H1 (cell line): ENCODE measurements around the gene STXBP5. TPM values are rescaled to one million over a fixed set of nuclear protein-coding genes. Genes with fewer than 3 reads are reported as not detected.

ENCODE experiments used
- CTCF ChIA-PET: fragments of 300-600 bp; sonication (Branson Sonifier 250); formaldehyde crosslinking; loops from one replicate; lab custom pipeline; 2021; ENCODE audit not compliant: partially characterized antibody; lab: Charles Lee
- POLR2A ChIA-PET: fragments of 300-600 bp; sonication (Branson Sonifier 250); formaldehyde crosslinking; loops from one replicate; lab custom pipeline; 2021; ENCODE audit warnings: inconsistent platforms; ENCODE audit not compliant: partially characterized antibody; lab: Charles Lee
- DNase-seq, 2 experiments: peaks; one replicate each; pipeline versions ENCODE4 v3.0.0 to v3.0.0-alpha.2; 2010 to 2022; ENCODE audit warnings: low spot score in 2 of 2, low read depth in 1 of 2, mixed read lengths in 1 of 2
- FAIRE-seq: peaks from 2 replicates; lab custom pipeline; 2011; peaks lifted over from hg19 to GRCh38; lab: Jason Lieb, UNC
- H2AFZ ChIP-seq: 2 replicates; pipeline ENCODE4 v1.8.1; 2012; ENCODE audit warnings: low read length, inconsistent platforms
- H2AK5ac ChIP-seq: 2 replicates; pipeline ENCODE4 v1.6.1; 2013; ENCODE audit warnings: low read depth, low read length
- H2BK120ac ChIP-seq: replicated peaks from 2 replicates; pipeline ENCODE3; 2013; ENCODE audit warnings: low read depth, low read length, inconsistent platforms
- H2BK12ac ChIP-seq: 2 replicates; pipeline ENCODE4 v1.6.1; 2013; ENCODE audit warnings: low read depth, low read length
- H2BK15ac ChIP-seq: 2 replicates; pipeline ENCODE4 v1.6.1; 2013; ENCODE audit warnings: low read length
- H2BK20ac ChIP-seq: 2 replicates; pipeline ENCODE4 v1.6.1; 2013; ENCODE audit warnings: low read length
- H2BK5ac ChIP-seq: 2 replicates; pipeline ENCODE4 v1.6.1; 2013; ENCODE audit warnings: low read depth, low read length
- H3K14ac ChIP-seq: 2 replicates; pipeline ENCODE4 v1.6.1; 2013; ENCODE audit warnings: inconsistent platforms; ENCODE audit not compliant: insufficient read length
- H3K18ac ChIP-seq: 2 replicates; pipeline ENCODE4 v1.6.1; 2013; ENCODE audit warnings: low read length; ENCODE audit errors: extremely low read depth
- H3K23ac ChIP-seq: 2 replicates; pipeline ENCODE4 v1.6.1; 2013; ENCODE audit warnings: inconsistent platforms; ENCODE audit not compliant: insufficient read length
- H3K23me2 ChIP-seq: 2 replicates; pipeline ENCODE4 v1.6.1; 2013; ENCODE audit warnings: low read depth, low read length
- H3K27ac ChIP-seq: 2 replicates; pipeline ENCODE4 v1.6.1; 2011; ENCODE audit warnings: low read depth, low read length, inconsistent platforms
- H3K27me3 ChIP-seq, 4 experiments: replicated peaks in 1 of 4; 1 replicate in 1 of 4; 2 replicates in 3 of 4; pipeline versions ENCODE4 v1.6.1 to v1.8.1; 2011 to 2013; ENCODE audit warnings: low read length in 3 of 4, mild to moderate bottlenecking in 3 of 4, inconsistent platforms in 2 of 4, mixed read lengths in 2 of 4, moderate library complexity in 1 of 4; ENCODE audit not compliant: control insufficient read depth in 3 of 4, insufficient read depth in 3 of 4; ENCODE audit errors: extremely low read depth in 1 of 4
- H3K36me3 ChIP-seq, 4 experiments: 2 replicates each; pipeline versions ENCODE4 v1.6.1 to v1.8.1; 2011 to 2013; ENCODE audit warnings: mild to moderate bottlenecking in 4 of 4, low read length in 3 of 4, moderate library complexity in 2 of 4, control low read depth in 1 of 4, inconsistent platforms in 1 of 4; ENCODE audit not compliant: insufficient read depth in 4 of 4, control insufficient read depth in 2 of 4
- H3K4ac ChIP-seq: replicated peaks from 2 replicates; pipeline ENCODE3; 2013; ENCODE audit warnings: low read length, low read depth, mixed read lengths, inconsistent platforms; ENCODE audit not compliant: insufficient read length
- H3K4me1 ChIP-seq, 4 experiments: replicated peaks in 1 of 4; 1 replicate in 1 of 4; 2 replicates in 3 of 4; pipeline versions ENCODE4 v1.6.1 to v1.8.1; 2011 to 2013; ENCODE audit warnings: low read length in 3 of 4, inconsistent platforms in 2 of 4, mixed read lengths in 1 of 4; ENCODE audit not compliant: insufficient read depth in 4 of 4, control insufficient read depth in 3 of 4
- H3K4me2 ChIP-seq, 2 experiments: 2 replicates each; pipeline versions ENCODE4 v1.6.1 to v1.8.1; 2011 to 2013; ENCODE audit warnings: low read depth in 2 of 2, low read length in 2 of 2, control low read depth in 1 of 2, inconsistent platforms in 1 of 2, mild to moderate bottlenecking in 1 of 2; ENCODE audit not compliant: insufficient read depth in 1 of 2
- H3K4me3 ChIP-seq, 4 experiments: fragments of 200-600, 300-600 bp in 1 of 4; sonication (generic), shearing (Covaris generic), sonication (Bioruptor Twin) in 1 of 4; 2 replicates each; pipeline versions ENCODE4 v1.5.1 to v1.8.1; 2011 to 2016; ENCODE audit warnings: low read length in 4 of 4, low read depth in 3 of 4, control low read depth in 2 of 4, inconsistent platforms in 2 of 4, mild to moderate bottlenecking in 2 of 4, mixed read lengths in 1 of 4, moderate library complexity in 1 of 4; ENCODE audit not compliant: insufficient read depth in 2 of 4; ENCODE audit errors: extremely low read depth in 1 of 4
- H3K56ac ChIP-seq: replicated peaks from 2 replicates; pipeline ENCODE3; 2013; ENCODE audit warnings: low read depth, mild to moderate bottlenecking, mixed read lengths, low read length, inconsistent platforms; ENCODE audit not compliant: insufficient read length
- H3K79me1 ChIP-seq: 2 replicates; pipeline ENCODE4 v1.6.1; 2013; ENCODE audit warnings: low read depth, low read length, control low read depth
- H3K79me2 ChIP-seq, 2 experiments: 2 replicates each; pipeline versions ENCODE4 v1.6.1 to v1.8.1; 2012 to 2013; ENCODE audit warnings: low read length in 2 of 2, mild to moderate bottlenecking in 2 of 2, inconsistent platforms in 1 of 2; ENCODE audit not compliant: insufficient read depth in 2 of 2, control insufficient read depth in 1 of 2
- H3K9ac ChIP-seq, 4 experiments: replicated peaks in 1 of 4; 1 replicate in 1 of 4; 2 replicates in 3 of 4; pipeline versions ENCODE4 v1.6.1 to v1.8.1; 2011 to 2013; ENCODE audit warnings: low read depth in 3 of 4, low read length in 3 of 4, control low read depth in 2 of 4, mild to moderate bottlenecking in 2 of 4, moderate library complexity in 2 of 4, inconsistent platforms in 1 of 4; ENCODE audit errors: extremely low read depth in 1 of 4
- H3K9me3 ChIP-seq, 2 experiments: 2 replicates each; pipeline versions ENCODE4 v1.6.1 to v1.8.1; 2012 to 2013; ENCODE audit warnings: mild to moderate bottlenecking in 2 of 2, moderate library complexity in 2 of 2, control low read depth in 1 of 2, inconsistent platforms in 1 of 2, low read depth in 1 of 2, low read length in 1 of 2, mixed read lengths in 1 of 2; ENCODE audit not compliant: insufficient read depth in 2 of 2
- H4K20me1 ChIP-seq, 2 experiments: replicated peaks in 1 of 2; 2 replicates each; pipeline versions ENCODE3 to v1.8.1; 2011 to 2013; ENCODE audit warnings: inconsistent platforms in 2 of 2, low read length in 2 of 2, mild to moderate bottlenecking in 1 of 2; ENCODE audit not compliant: insufficient read depth in 2 of 2, control insufficient read depth in 1 of 2
- H4K5ac ChIP-seq: 2 replicates; pipeline ENCODE4 v1.6.1; 2013; ENCODE audit warnings: low read length, low read depth, mixed read lengths, inconsistent platforms; ENCODE audit not compliant: insufficient read length
- H4K8ac ChIP-seq: 2 replicates; pipeline ENCODE4 v1.8.0; 2013; ENCODE audit warnings: mild to moderate bottlenecking, moderate library complexity, low read length, inconsistent platforms; ENCODE audit not compliant: insufficient read depth; ENCODE audit errors: extremely low read depth
- H4K91ac ChIP-seq: replicated peaks from 2 replicates; pipeline ENCODE3; 2013; ENCODE audit warnings: low read length, mixed read lengths, inconsistent platforms; ENCODE audit not compliant: insufficient read length
- FOSL1 ChIP-seq: IDR thresholded peaks from 2 replicates; pipeline ENCODE4 v1.6.1; 2011; ENCODE audit warnings: mild to moderate bottlenecking, low read depth, low read length, moderate library complexity; ENCODE audit not compliant: insufficient read depth
- RBBP5 ChIP-seq: IDR thresholded peaks from 2 replicates; pipeline ENCODE4 v1.7.1; 2012; ENCODE audit warnings: low read depth, mild to moderate bottlenecking, inconsistent platforms, low read length, moderate library complexity, borderline replicate concordance
- WGBS, 2 experiments: shearing (Covaris generic) in 1 of 2; methylation state at CpG; one replicate each; pipeline versions ENCODE4 v1.1.6 to v1.1.7; 2013 to 2015; ENCODE audit warnings: low lambda C conversion rate in 2 of 2, mixed read lengths in 2 of 2, inconsistent platforms in 1 of 2, low coverage in 1 of 2, missing lambda C conversion rate in 1 of 2; ENCODE audit not compliant: insufficient replicate concordance in 2 of 2, insufficient coverage in 1 of 2, insufficient read length in 1 of 2; ENCODE audit errors: extremely low coverage in 1 of 2, missing lambda C conversion rate in 1 of 2; 5-methylcytosine and 5-hydroxymethylcytosine counted together
- polyA plus RNA-seq, 7 experiments: library from polyadenylated mRNA; depleted of rRNA in 3 of 7; stranded (reverse) in 5 of 7; unstranded in 2 of 7; fragments of >200 nt in 5 of 7; fragments of 200-250 nt in 2 of 7; gene quantifications; 1 replicate in 5 of 7; 2 replicates in 1 of 7; 4 replicates in 1 of 7; pipeline versions ENCODE4 v1.2.1 to v1.2.3, GENCODE V29; 2011 to 2013; ENCODE audit warnings: missing spikeins in 2 of 7, mixed read lengths in 2 of 7
- total RNA-seq: library from RNA; stranded (reverse); fragmentation: NEBNext Ultra II Directional; extraction: Animal tissue kit (Norgen Biotek cat#: 25700); gene quantifications from 2 replicates; pipeline ENCODE4 v1.2.1, GENCODE V29; 2021

Gene STXBP5
- total and polyA plus RNA-seq, 2 of the 8 experiments (the other 6 are each of a cell fraction or from before 2014, with no cell fraction given), result 2.7 to 10.8 TPM

DNA sequence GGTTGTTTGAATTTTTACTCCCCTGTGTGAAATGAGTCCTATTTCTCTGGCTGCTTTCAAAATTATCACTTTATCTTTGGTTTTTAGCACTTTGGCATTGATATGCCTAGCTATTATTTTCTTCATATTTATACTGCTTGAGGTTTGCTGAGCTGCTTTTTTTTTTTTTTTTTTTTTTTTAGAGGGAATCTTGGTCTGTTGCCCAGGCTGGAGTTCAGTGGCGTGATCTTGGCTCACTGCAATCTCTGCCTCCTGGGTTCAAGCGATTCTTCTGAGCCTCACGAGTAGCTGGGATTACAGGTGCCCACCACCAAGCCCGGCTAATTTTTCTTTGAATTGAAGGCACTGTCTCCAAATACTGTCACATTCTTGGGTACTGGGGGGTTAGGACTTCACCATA is 40.6 kb downstream of the STXBP5 start:
- no peak overlapping the region for H3K4ac ChIP-seq
- H3K4me2 ChIP-seq, result no peak overlapping the region
- H3K79me2 ChIP-seq, result no peaks in the 10 kb centered on the region
- no peak overlapping the region for H4K8ac ChIP-seq
- H4K20me1 ChIP-seq, result no peaks in the 10 kb centered on the region
- WGBS, 2 experiments, result 60% methylated on average over 1 of the region's 4 CpGs; no CpG with 5 or more reads in 1 of the 2 experiments
- no peak overlapping the region for H3K18ac ChIP-seq
- no peak overlapping the region for H3K56ac ChIP-seq
- H2AFZ ChIP-seq, result no peak overlapping the region
- no peak overlapping the region for H3K9ac ChIP-seq
- no peak overlapping the region for H2BK120ac ChIP-seq
- H3K79me1 ChIP-seq, result no peaks in the 10 kb centered on the region
- no peak overlapping the region for H2BK20ac ChIP-seq
- H3K27me3 ChIP-seq, result no peaks in the 10 kb centered on the region
- peaks cover 0 to 4% (median 3%) of the 10 kb centered on the region in 4 experiments; a peak in 3 of 7 replicates for H3K4me1 ChIP-seq
- ChIA-PET CTCF (no interaction called here), POLR2A (no interaction called here)
- H4K5ac ChIP-seq, result no peak overlapping the region
- H3K4me3 ChIP-seq, result no peak overlapping the region
- H2BK5ac ChIP-seq, result no peak overlapping the region
- H3K14ac ChIP-seq, result no peak overlapping the region
- H4K91ac ChIP-seq, result no peak overlapping the region
- TF ChIP-seq FOSL1 (no peak), RBBP5 (no peak)
- TF ChIP-seq, all 59 proteins: peak for 0
- DNase-seq (no peak), FAIRE-seq (no peak)
- no peak overlapping the region for H3K23ac ChIP-seq
- no peak overlapping the region for H2AK5ac ChIP-seq
- H2BK15ac ChIP-seq, result no peak overlapping the region
- H3K36me3 ChIP-seq, result no peaks in the 10 kb centered on the region
- no peaks in the 10 kb centered on the region for H3K23me2 ChIP-seq
- no peak overlapping the region for H3K27ac ChIP-seq
- no peaks in the 10 kb centered on the region for H3K9me3 ChIP-seq
- H2BK12ac ChIP-seq, result no peak overlapping the region
